HG03066 (cell line): ENCODE data around the gene ZDHHC16.

Experiments used
- ATAC-seq: cut with Tn5 transposase; IDR thresholded peaks from one replicate; pipeline ENCODE4 v1.9.1; 2021; ENCODE audit warnings: low read depth; ENCODE audit not compliant: unreplicated experiment

ZDHHC16 gene

GRCh38 chr10:97506199-97506991 lies 60.4 kb downstream of the ZDHHC16 start:
- no peak for ATAC-seq
